ENCODE measurements around the gene PPP1R14C. TPM values are rescaled to one million over a fixed set of nuclear protein-coding genes. Genes with fewer than 3 reads are reported as not detected.

PPP1R14C gene
- polyA plus RNA-seq, 1 donor (not counting 4 experiments of a cell fraction or from before 2014, with no cell fraction given) = 50.6 TPM

DNA sequence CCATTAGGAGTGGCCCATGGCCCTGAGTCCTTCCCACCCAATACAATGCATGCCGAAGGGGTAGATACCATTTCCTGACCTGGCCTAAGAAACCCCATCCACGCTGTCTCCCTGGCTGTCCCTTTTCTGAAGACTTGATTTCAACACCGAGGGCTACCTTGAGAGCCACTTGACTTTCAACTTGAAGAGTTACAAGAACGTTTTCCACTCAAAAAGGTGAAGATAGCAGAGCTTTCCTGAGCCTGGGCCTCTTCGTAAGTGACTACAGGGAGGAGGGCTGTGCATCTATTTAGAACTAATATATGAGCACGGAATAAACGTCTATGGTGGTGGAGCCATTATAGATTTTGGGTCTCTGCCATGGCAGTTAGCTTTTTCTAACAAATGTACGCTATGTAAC lies 14.4 kb upstream of the PPP1R14C start:
- no peak overlapping the region for H3K27ac ChIP-seq (ENCODE audit: control insufficient read depth, insufficient read depth, low read length)
- H3K79me2 ChIP-seq (ENCODE audit: control insufficient read depth, insufficient read depth, low read length) = no peaks in the 10 kb centered on the region
- H3K4me2 ChIP-seq (ENCODE audit: control insufficient read depth, extremely low read depth, insufficient read depth, low read depth, low read length) = no peak overlapping the region
- H3K4me1 ChIP-seq (ENCODE audit: control insufficient read depth, extremely low read depth, insufficient read depth, low read length) = peaks cover 2% of the 10 kb centered on the region
- no peaks in the 10 kb centered on the region for H3K27me3 ChIP-seq (ENCODE audit: control insufficient read depth, extremely low read depth, insufficient read depth, low read length)
- no peaks in the 10 kb centered on the region for H4K20me1 ChIP-seq (ENCODE audit: control insufficient read depth, extremely low read depth, insufficient read depth, low read length)
- H3K9me1 ChIP-seq (ENCODE audit: control insufficient read depth, extremely low read depth, insufficient read depth, low read length) = no peaks in the 10 kb centered on the region
- no peak for TF ChIP-seq EZH2 (IDR thresholded peaks at IDR 0.05; ENCODE audit: low read length)
- H3K36me3 ChIP-seq (ENCODE audit: control insufficient read depth in 2 of 2, extremely low read depth in 1 of 2, insufficient read depth in 2 of 2, low read length in 2 of 2) = no peaks in the 10 kb centered on the region
- dilution Hi-C loops (cut with MboI; ENCODE audit: extremely low pct_ligation_motif_present, low sequenced_read_pairs) = no loop called here
- FAIRE-seq (no peak), DNase-seq (ENCODE audit: low read depth, low spot score) (no peak)
- no peak overlapping the region for H3K4me3 ChIP-seq (ENCODE audit: control insufficient read depth in 2 of 3, extremely low read depth in 1 of 3, insufficient read depth in 2 of 3, low read depth in 1 of 3, low read length in 3 of 3)
- H2AFZ ChIP-seq (ENCODE audit: control insufficient read depth, low read length) = no peak overlapping the region
- no peaks in the 10 kb centered on the region for H3K9me3 ChIP-seq (ENCODE audit: control insufficient read depth, low read depth, low read length)
- no peak overlapping the region for H3K9ac ChIP-seq (ENCODE audit: control insufficient read depth, extremely low read depth, insufficient read depth, low read length)

DNA sequence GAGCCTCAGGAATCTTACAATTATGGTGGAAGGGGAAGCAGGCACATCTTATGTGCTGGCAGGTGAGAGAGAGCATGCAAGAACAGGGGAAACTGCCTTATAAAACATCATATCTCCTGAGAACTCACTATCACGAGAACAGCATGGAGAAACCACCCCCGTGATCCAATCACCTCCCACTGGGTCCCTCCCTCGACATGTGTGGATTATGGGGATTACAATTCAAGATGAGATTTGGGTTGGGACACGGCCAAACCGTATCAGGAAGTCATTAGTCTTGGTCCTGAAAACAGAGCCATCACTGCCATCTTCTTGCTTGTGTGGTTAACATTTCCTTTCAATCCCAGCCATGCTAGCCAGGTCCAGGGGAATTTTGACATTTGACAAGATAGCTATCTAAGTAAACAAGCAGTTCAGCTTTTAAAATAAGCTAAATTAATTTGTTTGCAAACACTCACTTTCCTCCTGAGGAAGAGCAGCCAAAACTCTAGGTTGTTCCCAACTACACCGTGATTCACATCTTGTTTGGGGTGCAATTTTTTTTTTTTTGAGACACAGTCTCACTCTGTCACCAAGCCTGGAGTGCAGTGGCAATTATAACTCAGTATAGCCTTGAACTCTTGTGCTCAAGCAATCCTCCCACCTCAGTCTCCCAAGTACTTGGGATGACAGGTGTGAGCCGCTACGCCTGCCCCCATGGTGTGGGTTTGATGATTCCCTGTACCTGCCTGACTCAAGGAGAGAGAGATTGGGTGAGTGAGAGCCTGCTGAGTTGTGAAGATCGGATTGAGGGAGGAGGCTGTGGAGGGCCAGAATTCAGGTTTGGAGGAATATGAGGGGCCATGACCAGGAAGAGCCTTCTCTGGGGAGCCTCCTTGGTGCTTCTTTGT lies 13.0 kb upstream of the PPP1R14C start:
- Histone ChIP-seq H3K36me3 (ENCODE audit: control insufficient read depth in 2 of 2, extremely low read depth in 1 of 2, insufficient read depth in 2 of 2, low read length in 2 of 2) (no peaks in the 10 kb centered on the region), H4K20me1 (ENCODE audit: control insufficient read depth, extremely low read depth, insufficient read depth, low read length) (no peaks in the 10 kb centered on the region), H3K79me2 (ENCODE audit: control insufficient read depth, insufficient read depth, low read length) (no peaks in the 10 kb centered on the region), H3K9ac (ENCODE audit: control insufficient read depth, extremely low read depth, insufficient read depth, low read length) (no peak overlapping the region), H3K4me2 (ENCODE audit: control insufficient read depth, extremely low read depth, insufficient read depth, low read depth, low read length) (no peak overlapping the region), H3K4me1 (ENCODE audit: control insufficient read depth, extremely low read depth, insufficient read depth, low read length) (peaks cover 7% of the 10 kb centered on the region), H3K9me3 (ENCODE audit: control insufficient read depth, low read depth, low read length) (no peaks in the 10 kb centered on the region), H3K9me1 (ENCODE audit: control insufficient read depth, extremely low read depth, insufficient read depth, low read length) (no peaks in the 10 kb centered on the region), H3K4me3 (ENCODE audit: control insufficient read depth in 2 of 3, extremely low read depth in 1 of 3, insufficient read depth in 2 of 3, low read depth in 1 of 3, low read length in 3 of 3) (no peak overlapping the region), H3K27me3 (ENCODE audit: control insufficient read depth, extremely low read depth, insufficient read depth, low read length) (no peaks in the 10 kb centered on the region), H2AFZ (ENCODE audit: control insufficient read depth, low read length) (no peak overlapping the region), H3K27ac (ENCODE audit: control insufficient read depth, insufficient read depth, low read length) (no peak overlapping the region)
- no peak for DNase-seq (ENCODE audit: low read depth, low spot score)
- TF ChIP-seq, protein P1, sequence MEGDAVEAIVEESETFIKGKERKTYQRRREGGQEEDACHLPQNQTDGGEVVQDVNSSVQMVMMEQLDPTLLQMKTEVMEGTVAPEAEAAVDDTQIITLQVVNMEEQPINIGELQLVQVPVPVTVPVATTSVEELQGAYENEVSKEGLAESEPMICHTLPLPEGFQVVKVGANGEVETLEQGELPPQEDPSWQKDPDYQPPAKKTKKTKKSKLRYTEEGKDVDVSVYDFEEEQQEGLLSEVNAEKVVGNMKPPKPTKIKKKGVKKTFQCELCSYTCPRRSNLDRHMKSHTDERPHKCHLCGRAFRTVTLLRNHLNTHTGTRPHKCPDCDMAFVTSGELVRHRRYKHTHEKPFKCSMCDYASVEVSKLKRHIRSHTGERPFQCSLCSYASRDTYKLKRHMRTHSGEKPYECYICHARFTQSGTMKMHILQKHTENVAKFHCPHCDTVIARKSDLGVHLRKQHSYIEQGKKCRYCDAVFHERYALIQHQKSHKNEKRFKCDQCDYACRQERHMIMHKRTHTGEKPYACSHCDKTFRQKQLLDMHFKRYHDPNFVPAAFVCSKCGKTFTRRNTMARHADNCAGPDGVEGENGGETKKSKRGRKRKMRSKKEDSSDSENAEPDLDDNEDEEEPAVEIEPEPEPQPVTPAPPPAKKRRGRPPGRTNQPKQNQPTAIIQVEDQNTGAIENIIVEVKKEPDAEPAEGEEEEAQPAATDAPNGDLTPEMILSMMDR (optimal IDR thresholded peaks at IDR 0.05 in 1 of 3, IDR thresholded peaks at IDR 0.05 in 1 of 3, conservative IDR thresholded peaks at IDR 0.05 in 1 of 3; ENCODE audit: extremely low read depth in 1 of 3, insufficient read depth in 2 of 3, low read length in 3 of 3) = no peak
- no peak for TF ChIP-seq EZH2 (IDR thresholded peaks at IDR 0.05; ENCODE audit: low read length)
- no peak for FAIRE-seq
- dilution Hi-C loops (cut with MboI; ENCODE audit: extremely low pct_ligation_motif_present, low sequenced_read_pairs) = no loop called here

Measured in keratinocyte (primary cell).